Suprapubic skin (tissue), 4 donors: ENCODE data around the gene ZNF69. TPM values are rescaled to one million over a fixed set of nuclear protein-coding genes. Genes with fewer than 3 reads are reported as not detected.
"Not testable (repeated sequence)": the region's sequence is repeated elsewhere in the genome, so short reads cannot be mapped to it uniquely, and the experiment has no call there.

Experiments
- DNase-seq, 2 donors: peaks; one replicate each; pipeline ENCODE4 v3.0.0-alpha.2; 2019; ENCODE audit warnings: low spot score in 2 of 2
- H3K27ac ChIP-seq: fragments of 200-600 bp; sonication (generic); one replicate; pipeline ENCODE4 v1.5.1; 2019
- H3K27me3 ChIP-seq: fragments of 200-600 bp; sonication (generic); one replicate; pipeline ENCODE4 v1.5.1; 2019
- H3K36me3 ChIP-seq: fragments of 200-600 bp; sonication (generic); one replicate; pipeline ENCODE4 v1.5.1; 2019
- H3K4me1 ChIP-seq: fragments of 200-600 bp; sonication (generic); one replicate; pipeline ENCODE4 v1.5.1; 2019
- H3K4me3 ChIP-seq: fragments of 200-600 bp; sonication (generic); one replicate; pipeline ENCODE4 v1.5.1; 2019; ENCODE audit warnings: mild to moderate bottlenecking
- H3K9me3 ChIP-seq: fragments of 200-600 bp; sonication (generic); one replicate; pipeline ENCODE4 v1.5.1; 2019
- EP300 ChIP-seq: sonication (generic); formaldehyde crosslinking; IDR thresholded peaks from one replicate; pipeline ENCODE4 v1.6.1; 2017; ENCODE audit warnings: antibody characterized with exemption
- POLR2A ChIP-seq, 2 donors: fragments of 450-650 bp; IDR thresholded peaks; one replicate each; pipeline ENCODE4 v1.6.1; 2017; ENCODE audit warnings: antibody characterized with exemption in 2 of 2, mild to moderate bottlenecking in 2 of 2, moderate library complexity in 2 of 2
- POLR2AphosphoS5 ChIP-seq, 3 donors: sonication (generic); formaldehyde crosslinking; IDR thresholded peaks; one replicate each; pipeline ENCODE4 v1.6.1; 2017; ENCODE audit warnings: antibody characterized with exemption in 3 of 3
- WGBS: methylation state at CpG from one replicate; pipeline ENCODE4 v1.1.5; 2018; 5-methylcytosine and 5-hydroxymethylcytosine counted together
- total RNA-seq, 4 donors: library from RNA; depleted of rRNA; stranded (reverse); fragments of >200 nt; gene quantifications; one replicate each; pipeline ENCODE4 v1.1.0, GENCODE V29; 2016
- TF ChIP-seq, protein P1 (sequence below), 2 donors: fragments of 200-600 bp in 1 of 2; fragments of 450-650 bp in 1 of 2; sonication (generic) in 1 of 2; IDR thresholded peaks; one replicate each; pipeline ENCODE4 v1.5.1; 2016 to 2019; ENCODE audit warnings: antibody characterized with exemption in 2 of 2, mild to moderate bottlenecking in 1 of 2, moderate library complexity in 1 of 2

The ZNF69 gene
- total RNA-seq: 1 to 10 TPM; 1.3 to 6.7 (median 4.4) TPM

DNA sequence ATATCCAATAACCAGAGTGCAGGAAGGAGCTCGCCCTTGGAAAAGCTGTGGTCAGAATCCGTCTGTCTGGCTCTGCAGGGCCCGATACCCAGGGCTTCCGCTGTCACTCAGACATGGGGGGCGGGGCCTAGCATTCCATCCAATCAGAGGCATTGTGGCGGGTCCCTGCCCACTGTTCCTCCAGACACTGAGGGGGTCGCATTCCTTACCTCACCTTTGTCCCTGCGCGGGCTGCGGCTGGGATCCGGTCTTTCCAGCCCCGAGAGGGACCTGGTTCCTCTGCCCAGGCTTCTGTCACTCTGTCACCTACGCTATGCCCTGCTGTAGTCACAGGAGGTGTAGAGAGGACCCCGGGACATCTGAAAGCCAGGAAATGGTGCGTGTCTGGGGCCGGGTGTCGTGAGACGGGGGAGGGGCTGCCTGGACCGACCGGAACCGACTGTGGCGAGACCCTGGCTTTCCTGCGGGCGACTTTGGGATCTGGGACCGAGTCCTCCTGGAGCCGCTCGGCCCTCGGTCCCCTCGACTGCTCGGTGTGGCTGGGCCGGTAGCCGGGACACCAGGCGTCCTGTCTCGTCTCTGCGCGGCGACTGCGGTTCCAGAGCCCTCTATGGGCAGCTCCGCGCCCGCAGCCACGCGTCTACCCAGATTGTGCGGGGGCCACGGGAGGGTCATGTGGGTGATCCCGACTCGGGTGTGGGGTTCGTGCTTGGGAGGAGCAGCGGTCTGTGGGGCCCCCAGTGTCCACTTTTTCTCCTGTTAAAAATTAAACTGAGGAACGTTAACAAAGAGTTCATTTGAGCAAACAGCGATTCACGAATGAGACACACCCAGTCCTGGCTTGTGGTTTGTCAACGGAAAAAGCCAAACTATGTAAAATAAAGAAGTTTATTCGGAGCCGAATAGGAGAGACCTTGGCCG, at the start of gene ZNF69:
Gene ZNF69, plus strand, starts transcription at position 172 of the 921 bp plus-strand sequence. Its CDS starts 142 bp downstream, at position 314.
- DNase-seq: peak; percentile 92 to 93
- Histone ChIP-seq H3K27ac (peak within 1 kb of the TSS; percentile 87), H3K36me3 (no peaks in the 10 kb centered on the region), H3K4me3 (peak within 1 kb of the TSS; percentile 77), H3K4me1 (peaks cover 13% of the 10 kb centered on the region), H3K27me3 (no peaks in the 10 kb centered on the region), H3K9me3 (no peaks in the 10 kb centered on the region)
- under 1% methylated on average over 21 of the region's 56 CpGs for WGBS
- TF ChIP-seq EP300: no peak
- TF ChIP-seq, protein P1, sequence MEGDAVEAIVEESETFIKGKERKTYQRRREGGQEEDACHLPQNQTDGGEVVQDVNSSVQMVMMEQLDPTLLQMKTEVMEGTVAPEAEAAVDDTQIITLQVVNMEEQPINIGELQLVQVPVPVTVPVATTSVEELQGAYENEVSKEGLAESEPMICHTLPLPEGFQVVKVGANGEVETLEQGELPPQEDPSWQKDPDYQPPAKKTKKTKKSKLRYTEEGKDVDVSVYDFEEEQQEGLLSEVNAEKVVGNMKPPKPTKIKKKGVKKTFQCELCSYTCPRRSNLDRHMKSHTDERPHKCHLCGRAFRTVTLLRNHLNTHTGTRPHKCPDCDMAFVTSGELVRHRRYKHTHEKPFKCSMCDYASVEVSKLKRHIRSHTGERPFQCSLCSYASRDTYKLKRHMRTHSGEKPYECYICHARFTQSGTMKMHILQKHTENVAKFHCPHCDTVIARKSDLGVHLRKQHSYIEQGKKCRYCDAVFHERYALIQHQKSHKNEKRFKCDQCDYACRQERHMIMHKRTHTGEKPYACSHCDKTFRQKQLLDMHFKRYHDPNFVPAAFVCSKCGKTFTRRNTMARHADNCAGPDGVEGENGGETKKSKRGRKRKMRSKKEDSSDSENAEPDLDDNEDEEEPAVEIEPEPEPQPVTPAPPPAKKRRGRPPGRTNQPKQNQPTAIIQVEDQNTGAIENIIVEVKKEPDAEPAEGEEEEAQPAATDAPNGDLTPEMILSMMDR (IDR thresholded peaks at IDR 0.05): peak in 1 of 2 donors; percentile 12

DNA sequence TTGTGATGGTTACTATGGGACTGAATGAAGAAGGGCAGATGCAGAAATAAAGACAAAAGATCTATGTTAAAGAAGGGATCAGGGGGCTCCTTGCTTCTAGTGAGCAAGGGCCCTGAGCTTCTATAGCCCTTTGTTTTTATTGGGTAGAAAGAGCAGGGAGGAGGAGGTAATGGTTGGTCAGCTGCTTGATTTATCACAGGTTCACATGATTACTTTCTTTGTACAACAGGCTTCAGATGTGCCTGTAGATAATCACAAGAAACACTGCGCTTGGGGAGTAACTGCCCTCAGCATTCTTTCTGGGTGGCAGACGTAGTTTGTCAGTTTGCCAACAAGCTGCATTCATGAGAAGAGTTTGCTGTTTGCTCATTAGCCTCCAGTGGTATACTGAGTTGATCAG, 43.9 kb upstream of the ZNF69 start:
- Histone ChIP-seq H3K4me3 (no peak overlapping the region), H3K9me3 (no peaks in the 10 kb centered on the region), H3K27ac (no peak overlapping the region), H3K36me3 (no peaks in the 10 kb centered on the region), H3K27me3 (no peaks in the 10 kb centered on the region), H3K4me1 (peaks cover 9% of the 10 kb centered on the region)
- WGBS: 41% methylated on average over 2 of the region's 2 CpGs
- TF ChIP-seq, protein P1 (IDR thresholded peaks at IDR 0.05): no peak
- TF ChIP-seq EP300: no peak
- DNase-seq: no peak

DNA sequence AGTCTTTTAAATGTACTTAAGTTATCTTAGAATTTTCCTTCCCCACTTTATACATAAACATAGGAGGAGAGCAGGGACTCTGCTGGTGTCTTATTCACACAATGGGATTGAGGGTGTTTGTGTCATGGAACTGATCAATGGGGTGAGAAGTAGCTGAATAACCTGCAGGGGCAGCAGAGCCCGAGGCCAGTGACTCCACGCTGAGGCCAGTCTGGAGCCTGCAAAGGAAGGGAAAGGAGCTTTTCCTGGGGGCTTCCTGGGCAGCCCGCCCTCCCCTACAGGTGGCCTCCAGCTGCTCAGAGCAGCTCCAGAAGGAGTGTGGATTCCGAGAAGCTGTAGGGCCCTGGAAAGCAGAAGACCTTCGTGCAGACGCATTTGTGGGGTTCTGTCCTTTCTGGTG, 40.0 kb upstream of the ZNF69 start:
- H3K4me1 ChIP-seq: peaks cover 22% of the 10 kb centered on the region
- 59% methylated on average over 6 of the region's 6 CpGs for WGBS

DNA sequence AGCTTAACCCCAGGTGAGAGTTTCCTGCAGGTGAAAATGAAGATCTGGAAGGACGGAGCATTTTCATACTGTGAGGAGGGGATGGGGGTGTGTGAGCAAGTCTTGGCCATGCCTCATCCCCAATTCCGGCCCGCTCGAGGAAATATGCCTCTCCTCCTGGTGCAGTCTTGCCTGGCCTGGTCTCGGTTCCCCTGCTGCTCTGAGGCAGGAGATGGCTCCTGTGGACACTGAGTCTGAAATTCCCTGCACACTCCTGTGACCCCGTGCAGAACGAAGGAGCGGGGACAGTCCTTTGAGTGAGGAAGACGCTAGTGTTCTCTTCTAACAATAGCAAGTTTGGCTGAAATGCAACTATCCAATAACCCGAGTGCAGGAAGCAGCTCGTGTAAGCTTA, 39.4 kb upstream of the ZNF69 start:
- Histone ChIP-seq H3K27me3 (no peaks in the 10 kb centered on the region), H3K4me1 (peaks cover 22% of the 10 kb centered on the region), H3K9me3 (no peaks in the 10 kb centered on the region), H3K4me3 (peak overlapping the region; percentile 70), H3K27ac (peak overlapping the region; percentile 65), H3K36me3 (no peaks in the 10 kb centered on the region)
- DNase-seq: no peak
- TF ChIP-seq, protein P1 (IDR thresholded peaks at IDR 0.05): no peak
- TF ChIP-seq POLR2AphosphoS5 (IDR thresholded peaks at IDR 0.05): no peak
- no peak for TF ChIP-seq EP300
- TF ChIP-seq POLR2A (IDR thresholded peaks at IDR 0.05): no peak
- WGBS: 38% methylated on average over 11 of the region's 11 CpGs

More for the DNA sequence above, 40.0 kb upstream of the ZNF69 start:
- not testable (repeated sequence) for DNase-seq, H3K27ac ChIP-seq, H3K4me3 ChIP-seq, H3K9me3 ChIP-seq, H3K36me3 ChIP-seq, H3K27me3 ChIP-seq

DNA sequence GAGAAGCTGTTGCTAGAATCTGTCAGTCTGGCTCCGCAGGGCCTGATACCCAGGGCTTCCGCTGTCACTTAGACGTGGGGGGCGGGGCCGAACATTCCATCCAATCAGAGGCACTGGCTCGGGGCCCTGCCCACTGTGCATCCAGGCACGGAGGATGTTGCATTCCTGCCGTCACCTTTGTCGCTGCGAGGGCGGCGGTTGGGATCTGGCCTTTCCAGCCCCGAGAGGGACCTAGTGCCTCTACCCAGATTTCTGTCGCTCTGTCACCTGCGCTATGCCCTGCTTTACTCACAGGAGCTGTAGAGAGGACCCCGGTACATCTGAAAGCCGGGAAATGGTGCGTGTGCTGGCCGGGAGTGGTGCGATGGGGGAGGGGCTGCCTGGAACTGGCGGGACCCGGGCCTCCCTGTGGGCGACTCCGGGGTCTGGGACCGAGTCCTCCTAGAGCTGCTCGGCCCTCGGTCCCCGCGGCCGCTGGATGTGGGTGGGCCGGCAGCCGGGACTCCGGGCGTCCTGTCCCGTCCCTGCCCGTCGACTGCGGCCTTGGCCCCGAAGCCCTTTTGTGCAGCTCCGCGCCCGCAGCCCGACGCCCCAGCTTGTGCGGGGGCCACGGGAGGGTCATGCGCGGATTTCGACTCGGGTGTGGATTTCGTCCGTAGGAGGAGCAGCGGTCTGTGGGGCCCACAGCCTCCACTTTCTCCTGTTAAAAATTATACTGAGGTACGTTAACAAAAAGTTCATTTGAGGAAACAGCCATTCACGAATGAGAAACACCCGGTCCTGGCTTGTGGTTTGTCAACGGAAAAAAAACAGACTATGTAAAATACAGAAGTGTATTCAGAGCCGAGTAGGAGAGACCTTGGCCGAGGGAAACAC, 38.8 kb upstream of the ZNF69 start, which contains the start of gene ZNF439:
Gene ZNF439, plus strand, starts transcription at position 133 of the 876 bp plus-strand sequence. Its CDS starts 142 bp downstream, at position 275.
- Histone ChIP-seq H3K27ac (peak within 1 kb of the TSS; percentile 65), H3K4me1 (peaks cover 22% of the 10 kb centered on the region), H3K27me3 (no peaks in the 10 kb centered on the region), H3K36me3 (no peaks in the 10 kb centered on the region), H3K4me3 (peak within 1 kb of the TSS; percentile 70), H3K9me3 (no peaks in the 10 kb centered on the region)
- 2% methylated on average over 23 of the region's 59 CpGs for WGBS
- peak; percentile 90 to 97 for DNase-seq
- TF ChIP-seq POLR2A (IDR thresholded peaks at IDR 0.05) (no peak), EP300 (no peak), POLR2AphosphoS5 (IDR thresholded peaks at IDR 0.05) (peak in 1 of 3 donors; percentile 44)
- TF ChIP-seq, protein P1 (IDR thresholded peaks at IDR 0.05): no peak

DNA sequence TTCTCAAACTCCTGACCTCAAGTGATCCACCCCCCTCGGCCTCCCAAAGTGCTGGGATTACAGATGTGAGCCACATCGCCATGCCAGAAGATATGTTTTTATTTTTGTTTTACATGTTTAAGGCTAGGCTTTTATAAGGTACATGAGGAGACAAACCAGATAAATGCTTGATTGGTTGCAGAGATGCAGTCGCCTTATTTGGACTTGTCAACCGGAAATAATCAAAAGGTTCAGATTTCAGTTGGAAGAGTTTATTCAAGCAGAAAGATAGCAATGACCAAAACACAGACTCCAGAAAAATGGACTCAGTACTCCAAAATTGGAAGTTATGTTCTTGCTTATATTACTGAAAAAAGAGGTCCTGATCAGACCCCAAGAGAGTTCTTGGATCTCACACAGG, 37.3 kb upstream of the ZNF69 start:
- H3K9me3 ChIP-seq, H3K27ac ChIP-seq, H3K4me3 ChIP-seq, H3K27me3 ChIP-seq, DNase-seq, H3K36me3 ChIP-seq: not testable (repeated sequence)
- WGBS: 92% methylated on average over 4 of the region's 4 CpGs
- H3K4me1 ChIP-seq: peaks cover 22% of the 10 kb centered on the region
